ENCODE results near the gene RRAS.
"Not testable (repeated sequence)": the region's sequence is repeated elsewhere in the genome, so short reads cannot be mapped to it uniquely, and the experiment has no call there.

RRAS gene

GRCh38 chr19:49632576-49632975, 7.4 kb downstream of the RRAS start:
- DNase-seq (ENCODE audit: low read depth, low spot score) = no peak

DNA sequence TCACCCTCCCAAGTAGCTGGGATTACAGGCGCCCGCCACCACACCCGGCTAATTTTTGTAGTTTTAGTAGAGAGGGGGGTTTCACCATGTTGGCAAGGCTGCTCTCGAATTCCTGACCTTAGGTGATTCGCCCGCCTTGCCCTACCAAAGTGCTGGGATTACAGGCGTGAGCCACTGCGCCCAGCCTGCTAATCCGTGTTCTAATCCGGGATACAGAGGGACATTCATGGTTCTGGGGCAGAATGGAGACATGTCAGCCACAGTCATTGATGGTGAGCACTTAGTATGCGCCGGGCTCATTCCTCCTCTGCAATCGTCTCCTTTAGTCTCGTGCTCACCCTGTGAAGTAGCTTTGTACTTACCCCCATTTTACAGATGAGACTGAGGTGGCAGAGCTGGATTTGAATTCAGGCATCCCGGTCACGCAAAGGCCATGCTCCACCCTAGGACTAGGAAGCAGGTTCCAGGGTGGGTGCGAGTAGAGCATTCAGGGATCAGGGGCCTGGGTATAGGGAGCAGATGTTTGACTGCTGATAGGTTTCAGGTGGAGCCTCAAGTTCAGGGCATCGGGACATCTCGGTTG, 8.2 kb downstream of the RRAS start:
- DNase-seq (ENCODE audit: low read depth, low spot score) = no peak

DNA sequence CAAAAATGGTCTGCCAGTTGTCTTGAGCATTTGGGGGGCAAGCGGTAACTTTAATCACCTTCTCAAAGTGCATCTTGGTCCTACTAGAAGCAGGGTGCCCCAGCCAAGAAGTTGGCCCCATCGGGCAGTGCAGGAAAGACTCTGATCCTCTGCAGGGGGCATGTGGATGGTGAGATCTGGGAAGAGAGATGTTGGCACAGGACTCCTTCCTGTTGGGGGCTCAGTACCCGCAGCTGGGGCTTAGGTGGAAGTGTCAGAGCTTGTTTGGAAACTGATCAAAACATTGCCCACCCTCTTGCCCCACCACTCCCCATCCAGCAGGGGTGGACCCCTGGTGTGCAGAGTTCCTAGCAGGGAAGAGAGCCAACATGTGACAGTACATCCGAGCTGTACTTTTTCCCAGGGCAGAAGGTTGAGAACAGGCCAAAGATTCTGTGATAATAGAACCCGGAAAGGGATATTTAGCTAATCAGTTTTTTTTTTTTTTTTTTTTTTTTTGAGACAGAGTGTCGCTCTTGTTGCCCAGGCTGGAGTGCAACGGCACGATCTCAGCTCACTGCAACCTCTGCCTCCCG, 8.8 kb downstream of the RRAS start:
- no peak for DNase-seq (ENCODE audit: low read depth, low spot score)

DNA sequence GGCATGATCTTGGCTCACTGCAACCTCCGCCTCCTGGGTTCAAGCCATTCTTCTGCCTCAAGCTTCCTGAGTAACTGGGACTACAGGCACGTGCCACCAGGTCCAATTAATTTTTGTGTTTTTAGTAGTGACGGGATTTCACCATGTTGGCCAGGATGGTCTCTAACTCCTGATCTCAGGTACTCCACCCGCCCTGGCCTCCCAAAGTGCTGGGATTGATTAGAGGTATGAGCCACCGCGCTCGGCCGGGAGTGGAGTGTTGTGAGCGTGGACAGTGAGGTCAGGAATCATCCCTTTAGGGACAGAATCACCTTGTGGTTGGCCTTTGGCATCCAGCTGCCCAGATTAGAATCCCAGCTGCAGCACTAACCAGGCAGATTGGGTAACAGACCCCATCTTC, 10.3 kb downstream of the RRAS start:
- no peak for DNase-seq (ENCODE audit: low read depth, low spot score)

DNA sequence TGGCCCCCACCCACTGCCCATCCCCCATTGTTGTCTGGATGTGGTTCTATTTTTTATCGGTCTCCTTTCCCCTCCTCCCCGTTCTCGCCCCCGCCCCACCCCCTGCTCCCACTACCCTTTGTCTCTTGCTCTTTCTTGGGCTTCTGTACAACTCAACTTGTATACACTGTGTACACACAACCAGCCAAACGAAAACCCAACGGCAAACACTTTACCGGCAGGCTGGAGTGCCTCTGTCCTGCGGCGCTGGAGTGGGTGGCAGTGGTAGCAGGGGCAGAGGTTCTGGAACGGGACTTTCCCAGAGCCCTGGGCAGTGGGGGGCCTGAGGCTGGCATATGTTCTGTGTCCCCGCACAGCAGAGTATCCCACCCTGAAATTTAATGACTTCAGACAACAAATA, 13.7 kb downstream of the RRAS start:
- DNase-seq (ENCODE audit: low read depth, low spot score) = no peak

DNA sequence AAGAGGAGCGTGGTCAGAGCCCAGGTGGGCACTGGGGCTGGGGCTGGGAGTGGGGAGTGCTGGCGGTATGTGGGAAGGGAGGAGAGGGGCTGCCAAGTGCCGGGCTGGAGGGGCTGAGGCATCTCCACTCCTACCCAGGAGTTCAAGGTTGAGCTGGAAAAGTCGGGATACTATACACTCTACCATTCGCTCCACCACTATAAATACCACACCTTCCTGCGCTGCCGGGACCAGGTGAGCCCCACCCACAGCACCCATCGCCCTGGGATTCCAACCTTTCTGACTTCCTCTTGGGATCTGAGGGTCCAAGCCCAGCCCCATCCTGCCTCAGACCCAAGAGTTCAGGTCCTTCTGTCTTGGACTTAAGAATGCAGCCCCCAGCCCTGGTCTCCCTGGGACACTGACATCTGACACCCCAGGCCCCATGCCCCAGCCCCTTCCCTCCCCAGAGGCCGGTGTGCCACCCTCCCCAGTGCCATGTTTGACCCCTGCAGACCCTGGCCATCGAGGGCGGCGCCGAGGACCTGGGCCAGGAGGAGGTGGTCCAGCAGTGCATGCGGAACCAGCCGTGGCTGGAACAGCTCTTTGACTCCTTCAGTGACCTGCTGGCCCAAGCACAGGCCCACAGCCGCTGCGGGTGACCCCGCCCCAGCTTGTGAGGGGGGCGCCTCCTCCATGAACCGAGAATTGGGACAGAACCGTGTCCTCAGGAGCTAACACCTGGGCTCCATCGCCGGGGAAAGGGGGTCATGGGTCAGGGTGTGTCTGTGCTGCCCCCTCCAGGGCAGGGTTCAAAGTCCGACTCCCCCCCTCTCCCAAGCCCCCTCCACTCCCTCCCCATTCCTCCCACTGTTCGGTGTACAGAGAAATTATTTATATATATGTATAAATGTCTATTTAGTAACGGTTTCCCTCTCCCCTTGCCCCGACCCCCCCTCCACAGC, 14.7 kb downstream of the RRAS start:
- no peak for DNase-seq (ENCODE audit: low read depth, low spot score)

GRCh38 chr19:49617860-49618259, 22.1 kb downstream of the RRAS start:
- DNase-seq (ENCODE audit: low read depth, low spot score) = not testable (repeated sequence)

- no peak for DNase-seq (ENCODE audit: low read depth, low spot score)
Observed at GRCh38 chr19:49616945-49617344, 23.0 kb downstream of the RRAS start.

DNA sequence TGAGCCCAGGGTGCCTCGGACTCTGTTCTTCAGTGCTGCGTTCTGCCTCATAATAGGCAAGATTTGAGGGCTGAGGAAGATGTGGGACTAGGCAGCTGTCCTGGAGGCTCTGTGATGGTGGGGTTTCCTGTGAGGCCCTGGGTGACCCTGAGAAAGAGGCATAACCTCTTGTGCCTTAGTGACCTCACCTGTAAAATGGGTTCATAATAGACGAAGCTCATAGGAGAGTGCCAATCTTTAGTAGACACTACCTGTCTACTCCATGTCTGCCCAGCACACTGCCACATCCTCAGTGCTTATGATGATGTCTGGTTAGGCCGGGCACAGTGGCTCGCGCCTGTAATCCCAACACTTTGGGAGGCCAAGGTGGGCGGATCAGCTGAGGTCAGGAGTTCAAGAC, 23.4 kb downstream of the RRAS start:
- no peak for DNase-seq (ENCODE audit: low read depth, low spot score)

DNA sequence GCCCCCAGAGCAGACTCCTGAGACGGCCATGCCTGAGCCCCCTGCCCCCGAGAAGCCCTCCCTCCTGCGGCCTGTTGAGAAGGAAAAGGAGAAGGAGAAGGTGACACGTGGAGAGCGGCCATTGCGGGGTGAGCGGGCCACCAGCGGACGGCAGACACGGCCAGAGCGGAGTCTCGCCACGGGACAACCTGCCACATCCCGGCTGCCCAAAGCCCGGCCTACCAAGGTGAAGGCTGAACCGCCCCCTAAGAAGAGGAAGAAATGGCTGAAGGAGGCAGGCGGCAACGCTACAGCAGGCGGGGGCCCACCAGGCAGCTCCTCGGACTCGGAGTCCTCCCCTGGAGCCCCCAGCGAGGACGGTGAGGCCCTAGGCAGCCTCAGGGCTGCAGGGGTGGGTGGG, 24.1 kb downstream of the RRAS start:
- no peak for DNase-seq (ENCODE audit: low read depth, low spot score)

GRCh38 chr19:49614096-49614833, 25.7 kb downstream of the RRAS start:
- DNase-seq (ENCODE audit: low read depth, low spot score) = no peak

DNA sequence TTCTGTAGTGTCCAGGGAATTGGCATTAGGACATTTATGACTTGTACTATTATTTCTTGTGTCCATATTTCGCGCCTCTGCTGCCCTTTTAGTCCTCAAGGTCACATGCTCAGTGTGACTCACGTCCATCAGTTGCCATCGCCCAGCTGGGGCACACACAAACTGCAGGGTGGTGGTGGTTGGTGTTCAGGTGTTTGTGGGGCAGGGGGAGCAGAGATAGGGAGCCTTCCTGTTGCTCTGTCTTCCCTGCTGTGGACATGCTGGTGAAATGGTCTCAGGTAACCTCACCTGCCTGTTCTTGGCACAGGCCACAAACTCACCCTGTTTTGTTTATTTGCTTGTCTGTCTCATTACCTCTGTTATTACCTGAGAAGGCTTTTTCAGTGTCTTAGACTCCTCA, 26.6 kb downstream of the RRAS start:
- DNase-seq (ENCODE audit: low read depth, low spot score) = no peak

GRCh38 chr19:49609499-49610092, 30.3 kb downstream of the RRAS start:
- no peak for DNase-seq (ENCODE audit: low read depth, low spot score)

DNA sequence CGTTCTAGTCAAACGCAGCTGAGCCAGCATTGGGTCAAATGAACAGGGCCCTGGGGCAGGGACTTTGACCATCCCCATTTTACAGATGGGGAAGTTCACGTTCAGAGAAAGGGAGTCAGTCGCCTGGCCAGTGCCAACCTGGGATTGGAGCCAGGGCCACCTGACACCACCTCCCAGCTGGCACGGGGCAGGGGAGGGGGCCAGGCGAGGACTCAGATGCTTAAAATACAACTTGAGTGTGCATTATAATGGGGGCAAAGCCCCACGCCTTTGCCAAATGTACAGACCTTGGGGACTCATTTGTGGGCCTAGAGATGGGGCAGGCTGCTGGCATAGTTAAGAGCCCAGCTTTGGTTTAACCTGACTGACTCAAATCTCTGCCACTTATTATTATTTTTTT, 34.3 kb downstream of the RRAS start:
- no peak for DNase-seq (ENCODE audit: low read depth, low spot score)

GRCh38 chr19:49602806-49603205, 37.1 kb downstream of the RRAS start:
- DNase-seq (ENCODE audit: low read depth, low spot score) = no peak

DNA sequence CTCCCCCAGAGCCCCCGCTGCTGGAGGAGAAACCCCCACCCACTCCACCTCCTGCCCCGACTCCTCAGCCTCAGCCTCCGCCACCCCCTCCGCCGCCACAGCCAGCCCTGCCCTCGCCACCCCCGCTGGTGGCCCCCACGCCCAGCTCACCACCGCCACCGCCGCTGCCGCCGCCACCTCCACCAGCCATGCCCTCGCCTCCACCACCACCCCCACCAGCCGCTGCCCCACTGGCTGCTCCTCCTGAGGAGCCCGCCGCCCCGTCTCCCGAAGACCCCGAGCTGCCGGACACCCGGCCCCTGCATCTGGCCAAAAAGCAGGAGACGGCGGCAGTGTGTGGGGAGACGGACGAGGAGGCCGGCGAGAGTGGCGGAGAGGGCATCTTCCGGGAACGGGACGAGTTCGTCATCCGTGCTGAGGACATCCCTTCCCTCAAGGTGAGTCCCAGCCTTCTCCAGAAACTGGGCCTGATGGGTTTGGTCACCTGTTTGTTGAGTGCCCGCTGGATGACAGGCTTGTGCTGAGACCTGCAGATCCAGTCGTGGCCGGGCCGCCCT, 38.4 kb downstream of the RRAS start:
- no peak for DNase-seq (ENCODE audit: low read depth, low spot score)

- DNase-seq (ENCODE audit: low read depth, low spot score) = no peak
Observed at GRCh38 chr19:49599378-49600295, 40.3 kb downstream of the RRAS start.

DNA sequence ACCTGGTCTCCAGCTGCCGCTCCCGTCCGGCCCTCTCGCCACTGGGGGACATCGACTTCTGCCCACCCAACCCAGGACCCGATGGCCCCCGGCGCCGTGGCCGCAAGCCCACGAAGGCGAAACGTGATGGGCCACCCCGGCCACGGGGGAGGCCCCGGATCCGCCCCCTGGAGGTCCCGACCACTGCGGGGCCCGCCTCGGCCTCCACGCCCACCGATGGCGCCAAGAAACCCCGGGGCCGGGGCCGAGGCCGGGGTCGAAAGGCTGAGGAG, 42.3 kb downstream of the RRAS start:
- no peak for DNase-seq (ENCODE audit: low read depth, low spot score)

- no peak for DNase-seq (ENCODE audit: low read depth, low spot score)
Observed at GRCh38 chr19:49596954-49597702, 42.8 kb downstream of the RRAS start.

DNA sequence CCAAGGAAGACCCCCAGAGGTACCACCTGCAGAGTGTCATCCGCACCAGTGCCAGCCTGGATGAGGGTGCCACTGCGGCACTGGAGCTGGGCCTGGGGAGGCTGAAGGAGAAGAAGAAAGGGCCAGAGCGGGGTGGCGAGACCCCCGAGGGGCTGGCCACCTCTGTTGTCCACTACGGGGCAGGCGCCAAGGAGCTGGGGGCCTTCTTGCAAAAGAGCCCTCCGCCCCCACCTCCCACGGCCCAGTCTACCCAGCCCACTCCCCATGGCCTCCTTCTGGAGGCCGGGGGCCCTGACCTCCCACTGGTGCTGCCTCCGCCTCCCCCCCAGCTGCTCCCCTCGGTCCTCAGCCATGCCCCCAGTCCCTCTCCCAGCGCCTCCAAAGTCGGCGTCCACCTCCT, 43.5 kb downstream of the RRAS start:
- DNase-seq (ENCODE audit: low read depth, low spot score) = no peak
